ENCODE measurements around the gene CCT7. TPM values are rescaled to one million over a fixed set of nuclear protein-coding genes. Genes with fewer than 3 reads are reported as not detected.

The CCT7 gene
- total and polyA plus RNA-seq, 8 donors, result 124 to 243 (median 147) TPM

DNA sequence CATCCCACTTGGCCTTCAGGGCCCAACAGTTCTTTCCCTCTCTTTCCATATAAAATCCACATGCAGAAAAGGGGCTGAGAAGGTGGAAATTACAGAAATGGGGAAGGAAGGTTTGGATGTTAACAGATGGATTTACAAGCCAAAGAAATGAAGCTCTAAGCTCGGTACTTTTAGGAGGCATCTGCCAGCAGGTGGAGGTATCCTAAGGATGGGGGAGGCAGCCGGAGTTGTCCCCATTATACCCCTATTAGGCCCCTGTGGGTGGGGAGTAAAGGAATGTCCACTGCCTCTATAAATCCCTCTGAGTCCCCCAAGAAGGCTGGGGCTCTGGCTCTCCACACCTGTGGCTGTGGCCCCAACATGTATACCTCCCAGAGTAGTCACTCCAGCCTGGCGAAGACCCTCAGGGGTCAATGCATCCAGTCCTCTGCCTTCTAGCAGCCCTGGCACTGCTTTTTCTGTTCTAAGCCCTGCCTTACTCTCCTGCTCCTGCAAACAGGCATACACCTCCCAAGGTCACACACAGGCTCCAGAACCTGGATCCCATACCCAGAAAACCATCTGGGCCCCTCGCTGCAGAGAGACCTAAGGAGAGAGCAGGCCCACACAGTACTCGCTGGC lies 48.9 kb downstream of the CCT7 start:
- intact Hi-C loops (cut with DNase I; ENCODE audit: low total_unique reads), result no loop called here
- Histone ChIP-seq H3K36me3 (no peaks in the 10 kb centered on the region), H3K27me3 (peaks cover 0 to 46% (median 9%) of the 10 kb centered on the region in 3 donors), H3K4me1 (peaks cover 14 to 25% (median 23%) of the 10 kb centered on the region in 4 donors), H3K4me3 (peak overlapping the region in 3 of 4 donors; percentile 76 to 92 (median 86)), H3K9me3 (no peaks in the 10 kb centered on the region), H3K27ac (no peak overlapping the region)
- 46 to 59% (median 48%) methylated on average over 5 of the region's 5 CpGs for WGBS, 5 donors
- TF ChIP-seq, protein P1, sequence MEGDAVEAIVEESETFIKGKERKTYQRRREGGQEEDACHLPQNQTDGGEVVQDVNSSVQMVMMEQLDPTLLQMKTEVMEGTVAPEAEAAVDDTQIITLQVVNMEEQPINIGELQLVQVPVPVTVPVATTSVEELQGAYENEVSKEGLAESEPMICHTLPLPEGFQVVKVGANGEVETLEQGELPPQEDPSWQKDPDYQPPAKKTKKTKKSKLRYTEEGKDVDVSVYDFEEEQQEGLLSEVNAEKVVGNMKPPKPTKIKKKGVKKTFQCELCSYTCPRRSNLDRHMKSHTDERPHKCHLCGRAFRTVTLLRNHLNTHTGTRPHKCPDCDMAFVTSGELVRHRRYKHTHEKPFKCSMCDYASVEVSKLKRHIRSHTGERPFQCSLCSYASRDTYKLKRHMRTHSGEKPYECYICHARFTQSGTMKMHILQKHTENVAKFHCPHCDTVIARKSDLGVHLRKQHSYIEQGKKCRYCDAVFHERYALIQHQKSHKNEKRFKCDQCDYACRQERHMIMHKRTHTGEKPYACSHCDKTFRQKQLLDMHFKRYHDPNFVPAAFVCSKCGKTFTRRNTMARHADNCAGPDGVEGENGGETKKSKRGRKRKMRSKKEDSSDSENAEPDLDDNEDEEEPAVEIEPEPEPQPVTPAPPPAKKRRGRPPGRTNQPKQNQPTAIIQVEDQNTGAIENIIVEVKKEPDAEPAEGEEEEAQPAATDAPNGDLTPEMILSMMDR (IDR thresholded peaks at IDR 0.05), result no peak
- no peak for TF ChIP-seq POLR2A (IDR thresholded peaks at IDR 0.05)
- no peak for TF ChIP-seq EP300 (IDR thresholded peaks at IDR 0.05)
- TF ChIP-seq POLR2AphosphoS5 (IDR thresholded peaks at IDR 0.05), result no peak
- DNase-seq, result no peak

GRCh38 chr2:73283545-73284295 lies 49.6 kb downstream of the CCT7 start:
- Histone ChIP-seq H3K36me3 (no peaks in the 10 kb centered on the region), H3K9me3 (no peaks in the 10 kb centered on the region), H3K4me1 (peaks cover 14 to 25% (median 23%) of the 10 kb centered on the region in 4 donors), H3K4me3 (peak overlapping the region; percentile 63 to 92 (median 81)), H3K27me3 (peaks cover 0 to 53% (median 9%) of the 10 kb centered on the region in 3 donors), H3K27ac (peak overlapping the region in 4 of 5 donors; percentile 22 to 50 (median 29))
- DNase-seq, result peak in 1 of 2 donors; percentile 32
- WGBS, 5 donors, result 3 to 6% (median 4%) methylated on average over 12 to 43 of the region's 43 CpGs
- TF ChIP-seq, protein P1 (IDR thresholded peaks at IDR 0.05), result no peak
- TF ChIP-seq POLR2A (IDR thresholded peaks at IDR 0.05) (no peak), POLR2AphosphoS5 (IDR thresholded peaks at IDR 0.05) (no peak), EP300 (IDR thresholded peaks at IDR 0.05) (no peak)
- intact Hi-C loops (cut with DNase I; ENCODE audit: low total_unique reads), result no loop called here

- no peak for TF ChIP-seq POLR2A (IDR thresholded peaks at IDR 0.05)
- TF ChIP-seq POLR2AphosphoS5 (IDR thresholded peaks at IDR 0.05), result no peak
- TF ChIP-seq EP300 (IDR thresholded peaks at IDR 0.05), result no peak
- TF ChIP-seq, protein P1 (IDR thresholded peaks at IDR 0.05), result no peak
- peak within 1 kb of the TSS; percentile 63 to 92 (median 81) for H3K4me3 ChIP-seq
- peaks cover 0 to 61% (median 9%) of the 10 kb centered on the region in 3 donors for H3K27me3 ChIP-seq
- H3K4me1 ChIP-seq, result peaks cover 14 to 25% (median 23%) of the 10 kb centered on the region in 4 donors
- DNase-seq, result peak in 1 of 2 donors; percentile 77
- 1 to 2% (median 2%) methylated on average over 20 to 67 of the region's 69 CpGs for WGBS, 5 donors
- H3K27ac ChIP-seq, result peak within 1 kb of the TSS in 4 of 5 donors; percentile 22 to 50 (median 29)
- intact Hi-C loops (cut with DNase I; ENCODE audit: low total_unique reads), result no loop called here
- H3K9me3 ChIP-seq, result no peaks in the 10 kb centered on the region
- no peaks in the 10 kb centered on the region for H3K36me3 ChIP-seq
These were observed 50.4 kb downstream of the CCT7 start, which contains the start of gene FBXO41 for GRCh38 chr2:73284296-73285158. Gene FBXO41 (minus strand): TSS chr2:73284478. CDS start chr2:73269630, 14,848 bp downstream.
